NCI-H1436 (cell line): Measurements from ENCODE around the gene ZNF141.
"Not testable (repeated sequence)": the region's sequence is repeated elsewhere in the genome, so short reads cannot be mapped to it uniquely, and the experiment has no call there.

Experiments
- DNase-seq: peaks from one replicate; lab custom pipeline; 2025; lab: John Stamatoyannopoulos, UW

Gene ZNF141

GRCh38 chr4:385934-386707 is 48.5 kb downstream of the ZNF141 start:
- DNase-seq: no peak

- no peak for DNase-seq
These were observed 49.1 kb downstream of the ZNF141 start for GRCh38 chr4:386708-387105.

GRCh38 chr4:404006-404405 is 66.4 kb downstream of the ZNF141 start:
- no peak for DNase-seq

- DNase-seq: not testable (repeated sequence)
These were observed 70.7 kb downstream of the ZNF141 start for GRCh38 chr4:408321-408720.

- DNase-seq: no peak
These were observed 85.0 kb downstream of the ZNF141 start for GRCh38 chr4:422587-422986.
